AG04449 (cell line): ENCODE data around the gene NRARP.

Experiments
- CTCF ChIA-PET: fragments of 350-600 bp; formaldehyde crosslinking; extraction: SDS; loops from one replicate; lab custom pipeline; 2021; ENCODE audit warnings: antibody characterized with exemption; lab: Yijun Ruan, JAX
- POLR2A ChIA-PET: fragments of 400-600, 350-600 bp; formaldehyde crosslinking; extraction: SDS; loops from one replicate; lab custom pipeline; 2020; ENCODE audit warnings: antibody characterized with exemption, inconsistent platforms; lab: Yijun Ruan, JAX
- DNase-seq: peaks from one replicate; pipeline ENCODE4 v3.0.0-alpha.2; 2010; ENCODE audit warnings: low read depth, low spot score
- H3K4me3 ChIP-seq: 2 replicates; pipeline ENCODE4 v1.5.1; 2011; ENCODE audit warnings: low read depth, mild to moderate bottlenecking, control low read depth, low read length
- CTCF ChIP-seq: IDR thresholded peaks from one replicate; pipeline ENCODE4 v1.5.1; 2011; ENCODE audit warnings: mild to moderate bottlenecking, moderate library complexity, low read length, control low read depth, inconsistent platforms; ENCODE audit not compliant: insufficient read depth; ENCODE audit errors: missing control alignments

Gene NRARP

DNA sequence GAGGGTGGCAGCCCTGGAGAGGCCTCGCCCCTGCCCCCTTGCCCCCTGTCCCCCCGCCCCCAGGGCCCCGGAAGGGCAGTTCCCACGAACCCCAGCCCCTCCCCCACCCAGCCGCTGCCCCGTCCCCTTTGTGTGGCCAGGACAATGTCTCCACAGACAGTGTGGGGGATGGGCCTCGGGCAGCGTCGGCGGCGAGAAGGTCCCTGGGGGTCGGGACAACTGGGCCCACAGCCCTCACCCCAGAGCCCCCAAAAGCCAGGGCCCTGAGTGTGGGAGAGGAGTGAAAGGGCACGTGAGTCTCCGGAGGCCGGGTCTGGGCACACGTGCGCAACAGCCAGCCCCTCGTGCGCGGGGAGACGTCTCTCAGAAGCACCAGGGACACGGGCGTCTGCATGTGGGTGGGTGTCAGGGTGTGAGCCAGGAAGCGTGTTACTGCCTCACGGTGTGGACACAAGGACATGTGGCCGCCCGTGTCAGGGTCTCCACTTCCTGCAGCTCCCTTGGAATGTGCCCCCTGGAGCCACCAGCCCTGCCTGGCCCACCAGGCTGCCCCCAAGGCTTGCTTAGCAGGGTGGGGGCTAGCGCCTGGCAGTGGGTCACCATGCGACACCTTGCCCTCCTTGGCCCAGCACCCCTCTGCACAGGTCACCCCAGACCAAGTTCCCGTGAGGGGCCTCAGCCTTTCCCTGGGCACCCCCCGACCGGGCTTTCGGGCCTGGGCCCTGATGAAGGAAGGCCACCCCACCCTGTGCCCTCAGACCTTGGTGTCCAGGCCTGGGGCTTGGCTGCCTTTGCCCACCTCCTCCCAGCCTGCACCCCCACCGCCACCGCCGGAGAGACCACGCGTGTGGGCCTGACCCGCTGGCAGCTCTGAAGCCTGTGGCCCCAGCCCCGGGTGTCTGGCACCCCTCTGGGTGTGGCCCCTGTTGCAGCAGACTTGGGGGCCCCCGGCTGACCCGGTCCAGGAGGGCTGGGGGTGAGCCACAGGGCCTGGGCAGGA is 12.8 kb upstream of the NRARP start:
- TF ChIP-seq CTCF = no peak
- POLR2A ChIA-PET = no interaction called here
- no peak overlapping the region for H3K4me3 ChIP-seq
- CTCF ChIA-PET = no interaction called here
- no peak for DNase-seq

DNA sequence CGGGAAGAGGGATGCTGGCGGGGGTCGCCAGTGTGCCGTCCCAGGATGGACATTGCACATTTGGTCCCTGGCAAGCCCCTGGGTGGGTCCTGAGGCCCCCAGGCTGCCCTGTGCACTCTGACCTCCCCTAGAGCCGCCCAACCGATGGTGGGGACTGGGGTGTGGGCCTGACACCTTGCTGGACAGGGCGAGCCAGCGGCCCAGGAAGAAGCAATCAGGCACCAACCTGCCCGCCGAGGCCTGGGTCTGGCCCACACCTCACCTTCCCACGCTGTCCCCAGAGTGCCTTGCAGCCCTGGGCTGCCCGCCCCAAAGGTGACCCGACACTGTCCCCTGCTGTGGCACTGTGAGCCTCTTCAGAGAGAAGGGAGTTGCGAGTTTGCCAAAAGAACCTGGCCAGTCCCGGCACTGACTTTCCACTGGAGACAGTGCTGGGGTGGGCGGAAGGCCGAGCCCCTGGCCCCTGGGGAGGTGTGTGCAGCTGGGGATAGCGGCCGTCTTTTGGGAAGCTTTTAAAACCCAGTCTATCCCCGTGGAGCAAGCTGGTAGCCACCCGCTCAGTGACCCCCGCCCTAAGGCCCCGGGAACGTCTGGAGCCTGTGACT is 12.0 kb upstream of the NRARP start:
- H3K4me3 ChIP-seq = no peak overlapping the region
- CTCF ChIA-PET = interaction anchor here (1.8 kb wide), 1 partner anchor 11 kb away, joined by 6 read pairs; the partner anchor contains the start of gene NRARP
- POLR2A ChIA-PET = no interaction called here
- TF ChIP-seq CTCF = no peak
- DNase-seq = no peak

GRCh38 chr9:137313326-137313936 is 11.4 kb upstream of the NRARP start:
- CTCF ChIA-PET = interaction anchor here (1.8 kb wide), 1 partner anchor 11 kb away, joined by 6 read pairs; the partner anchor contains the start of gene NRARP
- DNase-seq = no peak
- no peak overlapping the region for H3K4me3 ChIP-seq
- TF ChIP-seq CTCF = no peak
- POLR2A ChIA-PET = interaction anchor here (0.6 kb wide), 1 partner anchor 61 kb away, joined by 3 read pairs; no protein-coding TSS in a partner anchor

DNA sequence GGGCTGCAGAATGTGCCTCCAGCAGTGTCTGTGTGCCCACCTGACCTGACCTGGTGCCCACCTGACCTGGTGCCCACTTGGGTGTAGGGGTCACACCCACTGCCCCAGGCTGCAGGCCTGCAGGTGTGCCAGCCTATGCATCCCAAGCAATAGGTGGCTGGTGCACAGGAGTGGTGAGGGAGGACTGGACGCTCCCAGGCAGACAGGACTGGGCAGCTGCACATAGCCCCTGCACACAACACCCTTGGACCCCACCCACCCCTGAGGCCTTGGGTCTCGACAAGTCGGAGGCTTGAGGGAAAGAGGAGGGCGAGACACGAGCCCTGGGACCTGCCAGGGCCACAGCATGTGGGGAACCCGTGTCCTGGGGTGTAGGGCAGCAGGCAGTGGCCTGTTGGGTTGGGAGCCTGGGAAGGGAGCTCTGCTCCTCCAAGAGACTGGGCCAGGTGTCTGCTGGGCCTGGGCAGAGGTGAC is 10.8 kb upstream of the NRARP start:
- H3K4me3 ChIP-seq = no peak overlapping the region
- DNase-seq = no peak
- ChIA-PET CTCF (interaction anchor here (1.8 kb wide), 1 partner anchor 10 kb away, joined by 6 read pairs; the partner anchor contains the start of gene NRARP), POLR2A (interaction anchor here (0.6 kb wide), 1 partner anchor 62 kb away, joined by 3 read pairs; no protein-coding TSS in a partner anchor)
- no peak for TF ChIP-seq CTCF

GRCh38 chr9:137311986-137312851 is 10.1 kb upstream of the NRARP start:
- no peak for DNase-seq
- CTCF ChIA-PET = interaction anchor here (1.8 kb wide), 1 partner anchor 9 kb away, joined by 6 read pairs; the partner anchor contains the start of gene NRARP
- POLR2A ChIA-PET = interaction anchor here (0.6 kb wide), 1 partner anchor 62 kb away, joined by 3 read pairs; no protein-coding TSS in a partner anchor
- no peak overlapping the region for H3K4me3 ChIP-seq
- no peak for TF ChIP-seq CTCF
